NCI-H187 (cell line): ENCODE results near the gene NUTM2D.
"Not testable (repeated sequence)": the region's sequence is repeated elsewhere in the genome, so short reads cannot be mapped to it uniquely, and the experiment has no call there.

Source experiments
- DNase-seq, 2 experiments: peaks; one replicate each; lab custom pipeline; 2025; lab: John Stamatoyannopoulos, UW

Gene NUTM2D

GRCh38 chr10:87379115-87379514, 21.6 kb downstream of the NUTM2D start:
- not testable (repeated sequence) for DNase-seq

DNA sequence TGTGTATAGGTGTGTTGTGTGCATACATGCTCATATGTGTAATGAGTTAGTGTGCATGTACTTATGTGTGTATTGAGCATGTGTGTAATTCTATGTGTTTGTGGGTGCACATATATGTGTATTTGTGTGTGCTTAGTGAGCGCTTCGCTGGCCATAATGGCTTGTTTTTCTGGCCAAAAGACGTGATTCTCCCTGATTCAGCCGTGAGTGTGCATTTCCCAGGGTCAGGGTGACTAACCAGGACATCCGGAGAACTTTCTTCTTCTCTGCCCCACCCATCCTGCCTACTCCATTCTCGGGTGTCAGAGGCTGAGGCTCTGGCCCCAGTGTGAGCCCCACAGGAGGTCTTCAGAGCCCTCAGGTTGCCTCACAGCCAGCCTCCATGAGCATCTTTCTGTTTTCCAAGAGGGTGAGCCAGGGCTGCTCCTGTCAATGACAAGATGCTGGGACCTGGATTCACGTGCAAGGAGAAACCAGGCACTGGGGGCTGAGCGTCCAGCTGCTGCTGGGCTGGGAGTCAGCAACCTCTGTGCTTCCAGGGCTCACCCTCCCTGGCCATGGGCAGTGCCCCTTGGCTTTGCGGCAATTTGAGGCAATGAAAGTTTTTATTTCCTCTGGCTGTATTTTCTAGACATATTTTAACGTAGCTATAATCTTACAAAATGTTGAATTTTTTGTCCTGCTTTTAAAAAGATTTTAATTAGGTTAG, 25.8 kb downstream of the NUTM2D start:
- not testable (repeated sequence) for DNase-seq

- not testable (repeated sequence) for DNase-seq
These were observed 26.7 kb downstream of the NUTM2D start for GRCh38 chr10:87384283-87384682.

DNA sequence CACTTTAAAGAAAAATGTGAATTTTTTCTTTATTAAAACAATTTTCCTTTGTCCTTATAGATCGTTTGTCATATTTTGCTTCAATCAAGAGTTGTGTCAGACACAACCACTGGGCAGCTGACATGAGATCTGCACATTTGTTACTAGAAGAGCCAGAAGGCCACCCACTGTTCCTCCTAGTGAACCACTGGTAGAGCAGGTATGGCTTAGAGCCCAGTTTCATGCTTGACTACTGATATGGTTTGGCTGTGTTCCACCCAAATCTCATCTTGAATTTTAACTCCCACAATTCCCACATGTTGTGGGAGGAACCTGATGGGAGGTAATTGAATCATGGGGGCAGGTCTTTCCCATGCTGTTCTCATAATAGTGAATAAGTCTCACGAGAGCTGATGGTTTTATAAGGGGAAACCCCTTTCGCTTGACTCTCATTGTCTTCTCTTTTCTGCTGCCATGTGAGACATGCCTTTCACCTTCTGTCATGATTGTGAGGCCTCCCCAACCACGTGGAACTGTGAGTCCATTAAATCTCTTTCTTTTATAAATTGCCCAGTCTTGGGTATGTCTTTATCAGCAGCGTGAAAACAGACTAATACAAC, 28.3 kb downstream of the NUTM2D start:
- DNase-seq = not testable (repeated sequence)

GRCh38 chr10:87391360-87391759, 33.8 kb downstream of the NUTM2D start:
- DNase-seq = not testable (repeated sequence)

- DNase-seq = not testable (repeated sequence)
These were observed 38.7 kb downstream of the NUTM2D start for GRCh38 chr10:87396206-87396605.

- DNase-seq = not testable (repeated sequence)
These were observed 40.9 kb downstream of the NUTM2D start for GRCh38 chr10:87398436-87398835.

DNA sequence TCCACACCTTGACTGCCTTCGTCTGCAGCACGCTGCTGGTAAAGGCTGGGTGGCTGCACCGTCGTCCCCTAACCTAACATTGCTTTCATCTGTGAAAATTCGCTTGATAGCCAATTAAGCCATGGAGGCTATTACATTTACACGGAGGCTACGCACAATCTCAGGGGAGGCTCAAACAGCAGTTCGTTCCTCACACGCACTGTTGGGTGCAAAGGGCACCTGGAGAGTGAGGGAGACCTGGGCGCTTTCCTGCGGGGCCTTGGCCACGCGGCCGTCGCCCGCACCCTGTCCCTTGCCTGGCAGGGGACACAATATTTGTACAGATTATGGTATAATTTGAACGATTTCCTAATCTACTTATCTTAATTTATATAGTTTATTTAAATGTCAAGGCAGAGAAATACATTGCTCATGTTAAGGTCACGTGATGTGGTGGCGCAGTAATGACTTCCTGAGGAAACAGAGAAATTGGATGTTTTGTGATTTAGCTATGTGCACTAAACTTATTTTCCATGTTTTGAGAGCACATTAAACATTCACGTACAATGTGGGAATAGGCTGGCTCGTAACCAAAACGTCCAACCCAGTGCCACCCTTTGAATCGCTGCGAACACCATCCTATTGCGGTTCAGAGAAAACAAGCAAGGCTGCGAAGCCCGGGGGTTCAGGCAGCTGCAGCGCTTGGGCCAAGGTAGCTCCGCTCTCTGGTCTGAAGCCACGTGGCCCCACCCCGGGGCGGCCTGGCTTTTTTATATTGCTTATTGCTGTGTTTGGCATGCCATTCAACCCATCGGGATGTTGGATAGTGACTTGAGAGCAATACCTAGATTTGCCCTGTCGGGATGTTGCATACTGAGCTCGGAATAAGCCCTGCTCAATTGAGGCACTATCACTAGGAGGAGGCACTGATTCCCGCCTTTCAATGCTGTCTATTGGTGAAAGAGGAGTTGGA, 50.2 kb downstream of the NUTM2D start:
- DNase-seq = not testable (repeated sequence)

DNA sequence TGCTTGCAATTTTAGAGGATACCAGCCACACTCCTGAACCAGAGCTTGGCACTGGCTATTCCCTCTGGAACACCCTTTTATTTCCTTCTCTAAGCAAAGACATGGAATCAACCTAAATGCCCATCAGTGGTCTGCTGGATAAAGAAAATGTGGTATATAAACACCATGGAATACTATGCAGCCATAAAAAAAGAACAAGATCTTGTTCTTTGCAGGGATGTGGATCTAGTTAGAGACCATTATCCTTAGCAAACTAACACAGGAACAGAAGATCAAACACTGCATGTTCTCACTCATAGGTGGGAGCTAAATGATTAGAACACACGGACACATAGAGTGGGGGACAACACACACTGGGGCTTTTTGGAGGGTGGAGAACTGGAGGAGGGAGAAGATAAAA, 56.4 kb downstream of the NUTM2D start:
- not testable (repeated sequence) for DNase-seq
